GM12872 (cell line): ENCODE data around the gene SLC12A9.

Experiments used
- TF ChIP-seq, protein P1 (sequence below): IDR thresholded peaks from 3 replicates; pipeline ENCODE4 v1.5.1; 2011; ENCODE audit warnings: low read depth, mild to moderate bottlenecking, low read length, moderate library complexity; ENCODE audit not compliant: insufficient read depth

The SLC12A9 gene

GRCh38 chr7:100892364-100893317 is 40.1 kb downstream of the SLC12A9 start:
- TF ChIP-seq, protein P1, sequence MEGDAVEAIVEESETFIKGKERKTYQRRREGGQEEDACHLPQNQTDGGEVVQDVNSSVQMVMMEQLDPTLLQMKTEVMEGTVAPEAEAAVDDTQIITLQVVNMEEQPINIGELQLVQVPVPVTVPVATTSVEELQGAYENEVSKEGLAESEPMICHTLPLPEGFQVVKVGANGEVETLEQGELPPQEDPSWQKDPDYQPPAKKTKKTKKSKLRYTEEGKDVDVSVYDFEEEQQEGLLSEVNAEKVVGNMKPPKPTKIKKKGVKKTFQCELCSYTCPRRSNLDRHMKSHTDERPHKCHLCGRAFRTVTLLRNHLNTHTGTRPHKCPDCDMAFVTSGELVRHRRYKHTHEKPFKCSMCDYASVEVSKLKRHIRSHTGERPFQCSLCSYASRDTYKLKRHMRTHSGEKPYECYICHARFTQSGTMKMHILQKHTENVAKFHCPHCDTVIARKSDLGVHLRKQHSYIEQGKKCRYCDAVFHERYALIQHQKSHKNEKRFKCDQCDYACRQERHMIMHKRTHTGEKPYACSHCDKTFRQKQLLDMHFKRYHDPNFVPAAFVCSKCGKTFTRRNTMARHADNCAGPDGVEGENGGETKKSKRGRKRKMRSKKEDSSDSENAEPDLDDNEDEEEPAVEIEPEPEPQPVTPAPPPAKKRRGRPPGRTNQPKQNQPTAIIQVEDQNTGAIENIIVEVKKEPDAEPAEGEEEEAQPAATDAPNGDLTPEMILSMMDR = no peak

DNA sequence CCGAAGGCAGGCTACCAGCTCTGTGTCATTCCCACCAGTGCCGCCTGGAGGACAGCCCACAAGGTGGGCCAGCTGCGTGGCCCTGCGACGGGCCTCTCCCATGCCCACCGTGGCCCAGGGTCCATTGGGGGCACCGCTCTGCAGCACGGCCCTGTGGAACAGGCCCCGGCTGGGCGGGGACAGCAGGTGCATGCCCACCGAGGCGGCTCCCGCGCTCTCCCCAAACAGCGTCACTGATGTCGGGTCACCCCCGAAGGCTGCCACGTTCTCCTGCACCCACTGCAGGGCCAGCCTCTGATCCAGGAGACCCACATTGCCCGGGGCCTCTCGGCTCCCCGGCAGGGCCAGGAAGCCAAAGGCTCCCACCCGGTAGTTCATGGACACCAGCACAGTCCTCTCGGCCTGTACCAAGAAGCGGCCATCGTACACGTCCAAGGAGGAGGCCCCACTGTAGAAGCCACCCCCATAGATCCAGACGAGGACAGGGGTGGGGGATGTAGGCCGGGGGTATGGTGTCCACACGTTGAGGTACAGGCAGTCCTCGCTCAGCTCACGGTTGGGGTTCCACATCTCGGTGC is 40.9 kb downstream of the SLC12A9 start:
- TF ChIP-seq, protein P1 = no peak

- TF ChIP-seq, protein P1 = no peak
These were observed 41.6 kb downstream of the SLC12A9 start for GRCh38 chr7:100893910-100894721.

DNA sequence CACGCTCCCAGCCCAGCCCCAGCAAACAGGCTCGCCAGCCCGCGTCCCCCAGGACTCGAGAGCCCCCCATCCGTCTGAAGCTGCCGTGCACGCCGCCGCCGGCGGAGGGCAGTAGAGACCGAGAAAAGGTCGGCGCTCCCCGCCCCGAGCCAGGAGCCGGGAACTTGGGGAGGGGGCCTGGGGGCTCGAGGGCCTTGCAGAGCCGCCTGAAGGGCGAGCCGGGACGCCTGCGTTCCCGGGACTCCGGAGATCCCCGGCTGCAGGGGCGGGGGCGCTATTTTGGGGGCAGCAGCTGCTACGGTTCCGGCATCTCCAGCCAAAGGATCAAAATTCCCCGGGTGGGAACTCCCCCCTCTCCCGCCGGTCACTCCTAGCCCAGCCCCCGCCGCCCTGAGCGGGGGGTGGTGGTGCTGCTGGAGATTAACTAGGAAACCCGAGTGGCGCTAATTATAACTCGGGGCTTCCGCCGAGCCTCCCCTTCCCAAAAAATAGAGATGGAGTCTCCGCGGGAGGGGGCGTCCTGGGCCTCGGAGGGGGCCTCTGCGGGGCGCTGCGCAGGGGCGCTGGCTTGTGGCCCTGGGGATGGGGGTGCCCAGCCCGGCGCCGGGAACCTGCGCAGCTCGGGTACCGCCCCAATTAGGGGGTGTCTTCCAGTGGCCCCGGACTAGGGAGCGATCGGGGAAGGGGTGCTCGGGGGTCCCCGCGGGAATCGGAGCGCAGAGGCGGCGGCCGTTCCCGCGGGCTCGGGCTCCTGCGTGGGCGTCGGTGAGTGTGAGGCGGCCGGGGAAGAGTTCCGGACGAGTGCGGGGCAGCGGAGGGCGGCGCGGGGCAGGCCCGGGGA is 42.6 kb downstream of the SLC12A9 start:
- TF ChIP-seq, protein P1 = peak; percentile 75

GRCh38 chr7:100895701-100895955 is 43.1 kb downstream of the SLC12A9 start, which contains the start of gene ACHE:
ACHE (minus strand) TSS chr7:100895888; CDS start chr7:100894232, 1,656 bp downstream.
- TF ChIP-seq, protein P1 = no peak

GRCh38 chr7:100895956-100896731 is 43.6 kb downstream of the SLC12A9 start:
- TF ChIP-seq, protein P1 = no peak
